ENCODE measurements around the gene KIAA1549.

KIAA1549 gene

GRCh38 chr7:138911007-138911406 lies 70.2 kb downstream of the KIAA1549 start:
- in situ Hi-C loops (cut with MboI; ENCODE audit: low sequenced_read_pairs): no loop called here

- in situ Hi-C loops (cut with MboI; ENCODE audit: low sequenced_read_pairs): no loop called here
Measured at GRCh38 chr7:138907850-138908249, 73.3 kb downstream of the KIAA1549 start.

- in situ Hi-C loops (cut with MboI; ENCODE audit: low sequenced_read_pairs): no loop called here
Measured at GRCh38 chr7:138907201-138907847, 73.9 kb downstream of the KIAA1549 start.

- in situ Hi-C loops (cut with MboI; ENCODE audit: low sequenced_read_pairs): no loop called here
Measured at GRCh38 chr7:138903859-138904435, 77.2 kb downstream of the KIAA1549 start.

- in situ Hi-C loops (cut with MboI; ENCODE audit: low sequenced_read_pairs): no loop called here
Measured at GRCh38 chr7:138903186-138903820, 77.9 kb downstream of the KIAA1549 start.

- in situ Hi-C loops (cut with MboI; ENCODE audit: low sequenced_read_pairs): no loop called here
Measured at GRCh38 chr7:138902161-138902560, 79.0 kb downstream of the KIAA1549 start.

GRCh38 chr7:138900035-138900828 lies 81.0 kb downstream of the KIAA1549 start:
- in situ Hi-C loops (cut with MboI; ENCODE audit: low sequenced_read_pairs): no loop called here

GRCh38 chr7:138898802-138899201 lies 82.4 kb downstream of the KIAA1549 start:
- in situ Hi-C loops (cut with MboI; ENCODE audit: low sequenced_read_pairs): no loop called here

GRCh38 chr7:138898255-138898654 lies 82.9 kb downstream of the KIAA1549 start:
- in situ Hi-C loops (cut with MboI; ENCODE audit: low sequenced_read_pairs): no loop called here

GRCh38 chr7:138895679-138896078 lies 85.5 kb downstream of the KIAA1549 start:
- in situ Hi-C loops (cut with MboI; ENCODE audit: low sequenced_read_pairs): no loop called here

- in situ Hi-C loops (cut with MboI; ENCODE audit: low sequenced_read_pairs): no loop called here
Measured at GRCh38 chr7:138893258-138893657, 87.9 kb downstream of the KIAA1549 start.

- in situ Hi-C loops (cut with MboI; ENCODE audit: low sequenced_read_pairs): no loop called here
Measured at GRCh38 chr7:138892812-138893211, 88.4 kb downstream of the KIAA1549 start.

- in situ Hi-C loops (cut with MboI; ENCODE audit: low sequenced_read_pairs): no loop called here
Measured at GRCh38 chr7:138892006-138892630, 89.1 kb downstream of the KIAA1549 start.

GRCh38 chr7:138891446-138891810 lies 89.8 kb downstream of the KIAA1549 start:
- in situ Hi-C loops (cut with MboI; ENCODE audit: low sequenced_read_pairs): no loop called here

- in situ Hi-C loops (cut with MboI; ENCODE audit: low sequenced_read_pairs): no loop called here
Measured at GRCh38 chr7:138890499-138891445, 90.4 kb downstream of the KIAA1549 start.

- in situ Hi-C loops (cut with MboI; ENCODE audit: low sequenced_read_pairs): no loop called here
Measured at GRCh38 chr7:138889582-138890498, 91.3 kb downstream of the KIAA1549 start.

- in situ Hi-C loops (cut with MboI; ENCODE audit: low sequenced_read_pairs): no loop called here
Measured at GRCh38 chr7:138887872-138888656, 93.1 kb downstream of the KIAA1549 start.

- in situ Hi-C loops (cut with MboI; ENCODE audit: low sequenced_read_pairs): no loop called here
Measured at GRCh38 chr7:138887085-138887710, 94.0 kb downstream of the KIAA1549 start.

Data from hTERT RPE-1 (cell line).